H54 (cell line): ENCODE data around the gene CCR6.

ENCODE experiments used
- DNase-seq: peaks from one replicate; pipeline ENCODE4 v3.0.0; 2011; ENCODE audit warnings: low spot score, mixed read lengths; ENCODE audit not compliant: insufficient read length
- FAIRE-seq: peaks from 3 replicates; lab custom pipeline; 2011; peaks lifted over from hg19 to GRCh38; lab: Jason Lieb, UNC
- POLR2A ChIP-seq: IDR thresholded peaks from 2 replicates; pipeline ENCODE4 v1.6.1; 2011; ENCODE audit warnings: low read depth, mild to moderate bottlenecking, low read length

CCR6 gene

GRCh38 chr6:167093406-167093921 is 29.4 kb upstream of the CCR6 start:
- no peak for TF ChIP-seq POLR2A
- DNase-seq (no peak), FAIRE-seq (no peak)

DNA sequence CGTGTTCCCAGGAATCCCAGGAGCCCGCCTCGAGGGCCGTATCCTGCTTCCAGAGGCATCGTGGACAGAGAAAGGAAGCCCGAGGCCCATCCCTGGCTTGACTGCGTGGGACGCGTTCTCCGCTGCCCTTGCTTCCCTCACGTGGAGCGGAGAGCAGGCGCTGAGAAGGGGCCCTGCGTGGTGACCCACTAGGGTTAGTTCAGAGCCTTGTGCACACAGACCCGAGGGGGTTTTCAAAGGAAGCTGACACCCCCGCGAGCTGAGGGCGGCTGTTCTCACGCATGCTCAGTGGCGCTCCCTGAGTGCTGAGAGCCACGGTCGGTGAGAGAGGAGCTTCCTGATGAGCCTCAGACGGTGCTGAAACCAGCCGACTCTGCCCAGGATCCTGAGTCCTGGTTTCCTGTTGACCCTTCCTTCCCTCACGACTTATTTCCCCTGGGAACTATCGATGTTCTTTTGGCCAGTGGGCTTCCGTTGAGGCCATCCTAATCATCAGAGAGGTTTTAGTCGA is 28.9 kb upstream of the CCR6 start:
- DNase-seq (no peak), FAIRE-seq (no peak)
- TF ChIP-seq POLR2A = no peak

DNA sequence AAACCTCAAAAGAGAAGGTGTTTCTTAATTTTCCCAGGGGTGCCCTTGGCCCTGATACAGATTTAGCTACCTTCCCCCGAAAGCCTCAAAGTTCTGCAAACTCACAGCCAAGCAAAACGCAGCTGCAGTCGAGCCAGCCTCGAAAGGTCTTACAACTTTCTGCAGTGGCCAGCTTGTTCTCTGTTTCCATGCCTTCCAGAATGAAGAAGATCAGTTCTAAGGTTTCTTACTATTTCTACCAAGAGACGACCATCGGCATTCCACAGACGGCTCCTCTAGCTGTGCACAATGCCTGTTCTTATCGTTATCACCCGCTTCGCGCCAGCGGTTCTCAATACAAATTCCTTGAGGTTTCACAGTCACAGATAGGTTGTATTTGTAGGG is 28.5 kb upstream of the CCR6 start:
- DNase-seq (no peak), FAIRE-seq (no peak)
- TF ChIP-seq POLR2A = no peak

GRCh38 chr6:167094820-167095637 is 27.9 kb upstream of the CCR6 start:
- DNase-seq (no peak), FAIRE-seq (no peak)
- no peak for TF ChIP-seq POLR2A

GRCh38 chr6:167095888-167096287 is 27.0 kb upstream of the CCR6 start:
- DNase-seq (no peak), FAIRE-seq (no peak)
- no peak for TF ChIP-seq POLR2A

- TF ChIP-seq POLR2A = no peak
- DNase-seq = no peak
- FAIRE-seq = no peak
Observed at GRCh38 chr6:167096991-167097390, 25.9 kb upstream of the CCR6 start.

- no peak for TF ChIP-seq POLR2A
- DNase-seq (no peak), FAIRE-seq (no peak)
Observed at GRCh38 chr6:167097770-167098169, 25.1 kb upstream of the CCR6 start.

GRCh38 chr6:167098825-167099225 is 24.1 kb upstream of the CCR6 start:
- no peak for DNase-seq
- FAIRE-seq = no peak
- no peak for TF ChIP-seq POLR2A

DNA sequence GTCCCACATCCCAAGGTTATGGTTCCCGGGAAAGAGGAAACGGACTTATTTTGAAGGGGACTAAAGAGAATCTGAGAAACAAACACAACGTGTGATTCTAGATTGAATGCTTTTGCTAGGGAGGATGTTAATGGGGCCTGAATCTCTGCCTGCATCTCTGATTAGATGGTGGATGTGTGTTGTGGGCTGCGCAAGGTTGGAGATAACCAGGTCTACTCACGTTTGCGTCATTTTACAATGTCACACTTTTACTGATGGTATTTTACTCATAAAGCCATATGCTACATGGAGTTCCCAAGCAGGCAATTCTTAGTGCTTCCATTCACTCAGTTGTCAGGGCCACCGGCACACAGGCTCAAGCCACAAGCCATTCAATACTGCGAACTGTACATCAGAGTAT is 23.2 kb upstream of the CCR6 start:
- FAIRE-seq = no peak
- no peak for TF ChIP-seq POLR2A

GRCh38 chr6:167100241-167100674 is 22.6 kb upstream of the CCR6 start:
- no peak for DNase-seq
- TF ChIP-seq POLR2A = no peak
- no peak for FAIRE-seq

More for the DNA sequence above, 23.2 kb upstream of the CCR6 start:
- no peak for DNase-seq

DNA sequence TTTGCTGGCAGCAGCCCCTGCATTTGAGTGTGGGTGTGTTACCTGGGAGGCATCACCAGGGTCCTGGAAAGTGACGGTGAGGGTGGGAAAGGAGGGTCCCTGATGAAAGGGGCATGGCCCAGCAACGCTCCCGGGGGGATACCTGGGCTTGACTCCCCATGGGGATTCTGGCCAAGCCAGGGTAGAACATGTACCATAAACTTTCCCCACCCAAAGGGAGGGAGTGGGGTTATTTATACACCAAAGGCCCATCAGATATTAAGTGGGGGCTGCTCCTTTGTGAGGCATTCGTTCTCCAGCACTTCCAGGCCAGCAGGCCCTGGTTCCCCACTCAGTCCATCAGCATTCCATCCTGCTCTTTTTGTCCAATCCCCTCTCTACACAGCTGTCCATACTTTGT is 20.6 kb upstream of the CCR6 start:
- DNase-seq (no peak), FAIRE-seq (no peak)
- no peak for TF ChIP-seq POLR2A

DNA sequence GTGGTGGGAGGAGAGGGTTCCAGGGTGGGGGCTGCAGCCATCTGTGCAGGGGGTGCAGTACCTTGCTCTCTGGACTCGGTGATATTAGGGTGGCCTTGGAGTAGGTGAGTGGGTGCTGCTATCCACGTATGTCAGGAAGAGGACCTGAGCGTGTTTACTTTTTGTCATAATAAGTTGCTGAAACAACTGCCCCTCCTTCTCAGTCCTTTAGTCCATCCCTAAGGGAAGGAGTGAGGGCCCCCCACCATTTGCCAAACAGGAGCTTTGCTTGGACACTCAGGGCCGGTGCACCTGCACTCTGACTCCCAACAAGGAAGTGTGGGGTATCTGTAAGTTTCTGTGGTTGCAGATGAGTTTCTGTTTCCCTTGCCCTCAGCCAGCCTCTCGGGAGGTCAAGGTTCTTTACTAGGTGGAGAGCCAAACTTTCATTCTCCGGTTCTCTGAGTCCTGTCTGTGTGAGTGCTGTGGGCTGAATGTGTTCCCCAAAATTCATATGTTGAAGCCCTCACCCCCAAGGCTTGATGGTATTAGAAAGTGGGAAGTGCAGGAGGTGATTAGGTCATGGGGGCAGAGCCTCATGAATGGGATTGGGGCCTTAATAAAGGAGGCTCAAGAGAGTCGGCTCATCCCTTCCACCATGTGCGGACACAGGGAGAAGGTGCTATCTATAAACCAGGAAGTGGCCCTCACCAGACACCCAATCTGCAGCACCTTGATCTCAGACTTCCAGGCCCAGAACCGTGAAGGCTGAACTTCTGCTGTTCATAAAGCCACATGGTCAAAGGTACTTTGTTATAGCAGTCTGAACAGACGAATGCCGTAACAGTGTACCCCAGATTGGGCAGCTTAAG is 19.6 kb upstream of the CCR6 start:
- DNase-seq (no peak), FAIRE-seq (no peak)

GRCh38 chr6:167104388-167104787 is 18.5 kb upstream of the CCR6 start:
- no peak for FAIRE-seq
- DNase-seq = no peak
- no peak for TF ChIP-seq POLR2A

More for the DNA sequence above, 19.6 kb upstream of the CCR6 start:
- TF ChIP-seq POLR2A = no peak

DNA sequence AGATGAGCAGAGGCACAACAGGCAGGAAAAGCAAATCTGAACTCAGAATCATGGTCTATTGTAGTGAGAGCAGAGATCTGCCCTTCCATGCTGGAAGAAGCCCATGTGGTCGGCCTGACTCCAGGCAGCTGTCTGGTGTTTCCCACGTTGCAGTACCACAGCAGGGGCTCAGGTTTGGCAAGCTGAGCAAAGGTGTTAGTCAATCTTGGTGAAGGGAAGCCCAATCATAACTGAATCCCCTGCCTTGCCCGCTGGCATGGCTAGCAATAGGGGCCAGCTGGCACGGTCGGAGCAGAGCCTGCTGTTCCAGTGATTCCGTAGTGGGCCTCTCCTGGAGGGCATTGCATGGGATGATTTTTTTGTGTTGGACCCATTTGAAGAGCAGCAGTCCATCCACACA is 17.8 kb upstream of the CCR6 start:
- no peak for FAIRE-seq

More for the DNA sequence above, 17.8 kb upstream of the CCR6 start:
- TF ChIP-seq POLR2A = no peak
- no peak for DNase-seq
